ENCODE results near the gene PDE9A.

GRCh38 chr21:42780617-42781016 lies 127.2 kb downstream of the PDE9A start:
- TF ChIP-seq EP300 (IDR thresholded peaks at IDR 0.05) = no peak
- no peak for TF ChIP-seq CTCF (IDR thresholded peaks at IDR 0.05)
- TF ChIP-seq POLR2A (IDR thresholded peaks at IDR 0.05) = no peak
- TF ChIP-seq POLR2AphosphoS5 (IDR thresholded peaks at IDR 0.05) = no peak
